HG03571 (cell line): ENCODE measurements around the gene MITF.

Experiments
- ATAC-seq: cut with Tn5 transposase; IDR thresholded peaks from one replicate; pipeline ENCODE4 v1.9.1; 2021; ENCODE audit not compliant: unreplicated experiment

The MITF gene

DNA sequence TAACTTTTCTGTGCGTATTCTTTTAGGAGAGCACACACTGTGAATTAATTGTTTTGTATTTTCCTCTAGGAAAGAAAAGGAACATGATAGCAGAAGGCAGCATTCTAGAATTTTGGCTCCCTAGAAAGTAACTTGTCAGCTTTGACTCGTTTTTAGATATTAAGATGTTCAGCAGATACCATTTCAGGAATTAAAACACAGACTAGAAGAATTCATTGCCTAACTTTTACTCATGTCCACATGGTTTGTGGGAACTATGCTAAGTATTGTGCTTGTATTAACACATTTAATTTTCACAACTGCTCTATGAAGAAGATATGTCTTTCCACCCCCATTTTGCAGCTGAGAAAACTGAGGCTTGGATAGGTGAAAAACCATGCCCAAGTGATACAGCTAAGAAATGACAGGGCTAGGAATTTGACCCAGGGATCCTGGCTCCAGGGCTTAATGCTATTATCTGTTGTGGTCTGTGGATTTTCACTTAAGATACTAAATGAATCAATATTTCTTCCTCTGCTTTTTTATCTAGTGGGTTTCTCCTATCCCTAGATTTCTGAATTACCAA is 128.8 kb downstream of the MITF start:
- no peak for ATAC-seq

DNA sequence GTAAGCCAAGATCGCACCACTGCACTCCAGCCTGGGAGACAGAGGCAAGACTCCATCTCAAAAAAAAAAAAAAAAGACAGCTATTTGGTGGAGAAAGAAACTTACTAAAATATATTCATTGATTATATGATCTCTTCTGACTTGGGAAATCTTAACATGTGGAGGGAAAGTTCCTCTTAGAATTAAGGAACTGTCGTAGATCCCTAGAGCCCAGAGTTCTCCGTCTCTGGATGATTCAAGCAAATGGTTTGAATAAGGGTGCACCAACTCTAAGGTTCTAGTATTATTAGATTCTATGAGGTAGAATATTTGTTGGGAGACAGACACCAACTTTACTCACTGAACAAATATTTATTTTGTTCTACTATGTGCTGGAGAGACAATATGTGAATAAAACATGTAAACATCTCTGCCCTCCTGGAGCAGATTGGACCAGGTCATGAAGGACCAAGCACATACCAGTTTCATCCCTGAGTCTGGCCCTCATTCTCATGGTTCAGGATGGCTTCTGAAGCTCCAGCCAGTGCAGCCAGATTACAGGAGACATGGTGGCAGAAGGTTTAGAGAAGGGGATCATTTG is 129.7 kb downstream of the MITF start:
- ATAC-seq = no peak

DNA sequence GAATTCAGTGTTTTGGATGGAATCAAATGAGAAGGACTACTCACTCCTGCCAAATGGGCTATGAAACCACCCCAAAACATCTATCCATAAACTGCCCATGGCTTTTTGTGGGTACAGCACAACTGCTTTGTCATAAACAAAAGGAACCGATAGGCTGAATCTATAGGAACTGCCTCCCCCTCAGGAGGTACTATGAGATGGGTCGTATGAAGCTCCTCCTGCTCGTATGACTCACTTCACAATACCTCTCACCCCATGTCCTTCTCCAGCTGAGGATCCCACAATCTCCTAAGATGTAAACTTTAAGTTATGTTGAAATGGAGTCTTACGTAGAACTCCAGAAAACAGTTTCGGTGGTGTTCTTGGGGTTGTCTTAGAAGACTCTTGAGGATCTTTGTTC is 130.4 kb downstream of the MITF start:
- no peak for ATAC-seq

DNA sequence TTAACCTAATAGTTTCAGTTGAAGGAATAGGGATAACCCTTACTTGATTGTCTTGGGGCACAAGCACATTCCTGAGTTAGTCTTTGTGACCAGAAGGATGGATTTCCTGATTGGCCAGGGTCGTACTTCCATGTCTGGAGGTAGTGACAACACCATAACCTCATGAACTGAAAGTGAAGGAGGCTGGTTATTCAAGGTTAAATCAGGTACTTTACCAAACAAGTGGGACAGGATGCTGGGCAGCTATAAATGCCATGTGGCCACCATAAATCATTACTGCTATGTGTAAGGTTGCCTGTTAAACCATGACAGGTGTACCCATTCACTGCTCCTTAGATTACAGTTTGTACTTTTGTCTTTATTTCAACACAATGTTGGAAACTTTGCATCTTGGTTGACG is 132.0 kb downstream of the MITF start:
- no peak for ATAC-seq

DNA sequence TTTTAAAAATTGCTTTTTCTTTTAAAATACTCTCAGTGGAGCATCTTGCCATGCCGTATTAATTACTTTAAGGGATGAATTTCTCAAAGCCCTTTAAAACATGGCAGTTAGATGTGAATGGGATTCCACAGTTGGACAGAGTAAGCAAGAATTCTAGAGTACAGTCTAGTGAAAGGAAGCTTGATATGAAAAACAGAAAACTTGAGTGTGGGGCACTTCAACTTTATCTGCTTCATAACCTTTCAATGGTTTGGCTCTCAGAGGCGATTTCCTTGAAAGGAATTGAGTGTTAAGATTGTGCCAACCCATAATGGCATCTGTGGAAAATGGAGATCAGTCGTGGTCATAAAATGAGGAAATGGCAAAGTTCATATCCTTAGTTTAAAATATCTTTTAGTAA is 132.6 kb downstream of the MITF start:
- no peak for ATAC-seq

DNA sequence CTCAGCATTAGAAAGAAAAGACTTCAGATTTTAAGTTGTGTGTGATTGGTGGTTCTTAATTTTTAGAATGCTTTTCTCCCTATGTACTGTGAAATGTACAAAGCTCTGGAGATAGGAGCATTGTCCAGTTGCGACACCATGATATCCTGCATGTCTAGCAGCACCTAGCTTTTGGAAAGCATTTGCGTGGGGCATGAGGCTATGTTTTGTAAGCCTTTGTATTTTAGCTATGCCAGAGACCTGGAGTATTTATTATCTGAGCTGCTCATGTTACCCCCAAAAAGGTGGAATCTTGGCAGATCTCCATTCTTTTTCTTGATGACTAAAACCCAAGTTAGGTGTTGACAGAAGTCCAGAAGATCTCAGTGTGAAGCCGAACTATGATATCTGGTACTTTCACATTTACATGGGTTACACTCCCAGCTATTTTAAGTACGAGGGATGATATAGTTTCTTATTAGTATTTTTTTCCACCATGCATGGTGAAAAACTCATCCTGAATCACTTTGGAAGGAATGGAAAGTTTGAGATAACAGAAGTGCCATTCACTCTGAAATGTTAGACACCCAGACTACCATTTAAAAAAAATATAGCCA is 133.6 kb downstream of the MITF start:
- no peak for ATAC-seq

DNA sequence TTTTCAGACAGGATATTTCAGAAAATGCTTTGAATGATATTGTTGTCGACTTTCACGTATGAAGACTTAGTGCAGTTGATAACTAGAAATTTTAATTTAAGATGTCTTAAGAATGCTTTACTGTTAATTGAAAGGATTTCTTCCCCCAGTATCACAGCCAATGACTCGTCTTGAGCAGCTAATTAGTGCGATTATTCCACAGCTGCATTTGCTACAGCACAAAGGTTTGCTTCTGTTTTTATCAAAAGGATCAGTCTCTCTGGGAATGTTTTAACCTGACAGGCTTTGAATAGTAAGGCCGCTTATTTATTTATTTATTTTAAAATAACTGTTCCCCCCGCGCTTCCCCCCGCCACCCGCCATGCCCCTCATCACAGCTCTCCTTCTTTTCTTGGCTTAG is 136.8 kb downstream of the MITF start:
- no peak for ATAC-seq

DNA sequence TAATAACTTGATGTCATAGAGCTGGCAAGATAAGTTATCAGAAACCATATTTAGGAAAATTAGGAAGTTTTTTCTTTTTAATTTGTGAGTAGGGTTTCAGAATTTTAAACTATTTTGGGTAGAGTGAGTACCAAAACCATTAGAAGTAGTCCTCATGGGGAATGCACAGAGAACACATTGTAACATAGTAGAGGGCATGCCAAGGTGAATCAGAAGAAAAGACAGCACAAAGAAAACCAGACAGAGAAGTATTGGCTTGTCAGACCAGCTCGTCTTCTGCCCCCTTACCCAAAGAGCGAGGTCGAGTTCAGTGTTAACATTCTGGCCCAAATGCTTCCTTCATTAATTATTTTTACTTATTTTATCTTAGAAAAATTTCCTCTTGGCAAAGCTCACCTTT is 139.0 kb downstream of the MITF start:
- no peak for ATAC-seq

DNA sequence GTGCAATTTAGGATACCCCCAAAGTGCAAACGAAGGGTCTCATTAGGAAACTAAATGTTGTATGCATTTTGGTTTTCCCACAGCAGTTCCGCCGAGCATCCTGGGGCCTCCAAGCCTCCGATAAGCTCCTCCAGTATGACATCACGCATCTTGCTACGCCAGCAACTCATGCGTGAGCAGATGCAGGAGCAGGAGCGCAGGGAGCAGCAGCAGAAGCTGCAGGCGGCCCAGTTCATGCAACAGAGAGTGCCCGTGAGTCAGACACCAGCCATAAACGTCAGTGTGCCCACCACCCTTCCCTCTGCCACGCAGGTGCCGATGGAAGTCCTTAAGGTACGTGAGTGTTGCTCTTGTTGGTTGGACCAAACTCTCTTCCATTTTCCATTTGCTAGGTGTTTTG is 139.8 kb downstream of the MITF start:
- ATAC-seq = no peak

DNA sequence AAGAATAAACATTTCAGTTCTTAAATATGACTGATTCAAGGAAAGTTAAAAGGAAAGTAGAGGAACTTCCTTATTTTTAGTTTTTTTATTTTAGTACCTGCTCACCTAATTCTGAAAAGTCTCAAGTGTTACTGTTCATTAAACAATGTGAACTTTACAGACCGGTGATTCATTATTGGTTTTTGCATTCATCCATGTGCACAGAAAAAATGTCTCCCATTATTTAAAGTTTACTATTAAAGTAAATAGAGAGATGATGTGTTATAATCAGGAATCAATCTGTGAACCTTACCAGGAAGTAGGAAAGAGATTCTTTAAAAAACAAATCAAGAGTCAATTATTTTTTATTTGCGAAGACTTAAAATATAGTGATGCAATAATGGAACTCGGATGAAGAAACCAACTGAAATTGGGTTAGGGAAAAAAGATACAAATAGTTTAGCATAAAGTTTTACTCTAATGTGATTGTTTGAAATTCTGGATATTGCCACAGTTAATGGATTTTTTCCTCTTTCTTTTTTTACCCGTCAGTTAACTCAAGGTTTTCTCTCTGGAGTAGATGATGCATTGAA is 140.9 kb downstream of the MITF start:
- ATAC-seq = no peak

DNA sequence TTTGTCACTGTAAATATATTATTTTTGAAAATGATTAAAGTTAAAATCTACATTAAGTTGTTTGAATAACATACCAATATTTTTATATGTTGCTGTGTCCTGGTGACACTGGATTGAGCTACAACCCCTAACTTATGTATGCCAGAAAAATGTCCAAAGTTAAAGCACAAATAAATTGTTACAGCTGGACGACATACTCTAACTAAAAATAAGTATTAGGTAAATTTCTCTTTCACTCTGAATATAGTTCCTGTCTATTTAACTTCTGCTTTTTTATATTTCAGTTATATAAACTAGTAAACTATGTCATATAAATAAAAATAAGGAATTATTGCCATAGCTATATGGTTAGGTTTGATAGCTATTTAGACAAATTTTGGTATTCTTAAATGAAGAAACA is 141.8 kb downstream of the MITF start:
- ATAC-seq = no peak

DNA sequence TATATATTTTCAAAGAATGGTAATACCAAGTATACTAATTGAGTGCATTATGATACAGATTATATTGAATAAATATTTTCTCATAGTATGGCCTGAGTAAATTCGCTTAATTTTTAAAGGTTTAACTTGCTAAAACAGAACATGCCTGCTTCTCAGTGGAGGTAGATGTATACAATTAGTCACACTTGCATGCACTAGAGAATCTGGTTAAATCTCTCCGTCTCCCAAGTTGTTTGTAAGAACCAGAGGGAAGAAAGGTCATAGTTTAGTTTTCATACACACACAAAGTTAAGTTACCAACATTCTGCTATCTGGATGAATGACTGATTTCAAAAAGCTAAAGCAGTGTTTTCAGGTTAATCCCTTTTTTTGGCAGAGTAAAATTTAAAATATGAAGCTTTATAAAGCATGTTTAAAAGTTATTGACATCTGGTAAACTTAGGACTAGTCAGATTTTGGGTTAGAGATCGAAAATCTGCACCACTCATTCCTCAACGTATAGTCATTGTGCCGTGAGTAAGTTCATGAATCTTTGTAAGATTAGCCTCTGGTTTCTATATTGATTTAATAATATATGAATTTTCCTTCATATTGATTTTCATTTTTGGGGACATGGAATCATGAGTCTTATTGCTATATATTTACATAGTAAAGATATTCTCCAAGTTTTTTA is 142.6 kb downstream of the MITF start:
- ATAC-seq = no peak

DNA sequence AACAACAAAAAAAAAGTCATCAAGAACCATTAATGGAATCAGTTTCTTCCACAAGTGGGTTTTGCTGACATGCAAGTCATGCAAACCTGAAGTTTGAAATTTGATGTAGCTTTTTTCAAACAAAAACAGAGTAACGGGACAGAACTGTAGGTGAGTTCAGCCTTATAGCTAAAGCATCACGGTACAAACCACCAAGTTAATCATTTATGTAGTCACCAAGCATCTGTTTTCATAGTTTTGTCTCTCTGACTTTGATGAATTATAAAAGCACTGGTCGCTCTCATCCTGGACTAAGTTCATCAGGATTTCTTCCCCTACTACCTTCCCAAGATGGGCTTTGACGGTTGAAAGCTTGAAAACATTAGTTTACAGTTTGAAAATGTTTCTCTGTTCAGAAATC is 143.3 kb downstream of the MITF start:
- no peak for ATAC-seq

DNA sequence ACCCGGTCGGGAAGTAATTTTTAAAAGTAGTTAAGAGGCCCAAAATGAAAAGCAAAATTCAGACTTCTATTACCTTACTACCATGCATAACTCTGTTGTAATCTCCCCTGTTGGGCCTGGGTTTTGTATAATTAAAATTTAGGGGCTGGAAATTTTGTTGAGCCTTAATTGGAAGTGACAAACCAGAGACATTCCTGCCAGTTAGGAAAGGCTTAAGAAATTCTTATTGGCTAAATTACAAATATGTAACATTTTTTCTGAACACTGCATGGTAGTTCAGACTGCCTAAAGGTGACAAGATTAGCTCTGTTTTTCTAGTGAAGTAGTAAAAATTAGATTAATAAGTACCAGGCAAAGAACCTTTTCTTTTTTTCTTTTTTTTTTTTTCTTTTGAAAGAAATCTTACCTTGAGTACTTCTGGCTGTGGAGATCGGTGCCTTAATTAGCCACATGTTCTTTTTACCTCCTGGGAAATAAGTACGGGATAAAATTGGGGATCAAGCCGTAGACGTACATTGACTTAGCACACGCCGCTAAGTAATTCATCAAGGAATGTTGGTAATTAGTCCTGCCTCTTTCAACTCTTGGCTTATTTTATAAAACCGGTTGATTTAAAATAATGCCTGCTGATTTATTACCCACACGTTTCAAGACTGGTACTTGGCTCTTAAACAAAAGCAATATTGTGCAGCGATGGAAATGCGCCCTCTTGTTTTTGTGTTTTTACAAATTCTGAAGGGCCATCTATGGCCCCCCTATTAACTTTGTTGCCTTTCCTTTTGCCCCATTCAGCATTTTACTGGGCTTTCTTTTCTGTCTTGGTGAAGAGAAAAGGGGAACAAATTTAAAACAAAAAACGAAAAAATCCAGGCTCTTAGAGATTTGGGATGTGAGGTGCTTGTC is 149.0 kb downstream of the MITF start:
- ATAC-seq = no peak

DNA sequence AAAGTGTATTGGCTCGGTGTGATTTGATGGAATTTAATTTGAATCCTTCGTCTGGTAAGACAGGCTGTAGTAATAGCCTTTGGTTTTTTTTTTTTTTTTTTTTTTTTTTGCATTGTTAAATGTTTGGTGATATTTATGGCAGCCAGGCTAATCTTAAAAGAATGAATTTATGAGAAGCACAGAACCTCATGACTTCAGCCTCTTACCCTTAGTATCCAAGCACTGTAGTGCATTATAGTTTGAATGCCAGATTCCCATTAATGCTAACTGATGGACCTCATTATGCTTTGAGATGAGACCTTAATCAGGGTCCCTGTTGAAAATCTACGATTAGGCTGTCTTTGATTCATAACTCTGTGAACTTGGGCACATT is 149.7 kb downstream of the MITF start:
- ATAC-seq = no peak

DNA sequence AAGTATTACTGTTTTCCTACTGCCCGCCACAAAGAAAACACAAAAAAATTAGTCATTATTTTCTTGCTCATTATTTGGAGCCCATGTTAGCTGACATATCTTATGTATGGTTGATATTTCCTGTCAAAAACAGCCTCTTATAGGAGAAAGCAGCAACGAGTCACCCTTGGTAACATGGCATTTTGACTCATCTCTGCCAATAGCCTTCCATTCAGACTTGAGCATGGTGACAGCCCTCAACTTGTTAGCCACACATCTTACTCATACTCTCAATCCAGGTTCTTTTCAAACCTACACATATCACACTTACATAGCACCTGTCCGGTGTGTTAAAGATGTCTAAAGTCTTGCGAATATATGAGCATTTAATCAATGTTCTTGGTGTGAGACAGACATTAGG is 150.8 kb downstream of the MITF start:
- ATAC-seq = no peak

DNA sequence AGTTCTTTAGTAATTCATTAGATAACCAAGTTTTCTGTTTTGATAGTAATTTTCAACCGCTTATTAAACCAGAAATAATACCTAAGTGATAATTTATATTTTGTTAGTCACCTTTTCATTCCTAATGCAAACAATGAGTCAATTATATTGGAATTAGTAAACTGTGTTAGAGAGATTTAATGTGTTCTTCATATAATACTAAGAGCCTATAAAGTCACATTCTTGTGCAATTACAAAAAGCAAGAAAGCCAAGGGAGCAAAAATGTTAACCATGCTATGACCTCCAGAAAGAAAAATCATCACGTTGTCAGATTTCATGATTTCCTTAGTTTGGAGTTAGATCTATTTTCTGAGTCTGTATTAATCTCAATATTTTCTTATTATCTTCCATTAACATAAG is 151.4 kb downstream of the MITF start:
- no peak for ATAC-seq

DNA sequence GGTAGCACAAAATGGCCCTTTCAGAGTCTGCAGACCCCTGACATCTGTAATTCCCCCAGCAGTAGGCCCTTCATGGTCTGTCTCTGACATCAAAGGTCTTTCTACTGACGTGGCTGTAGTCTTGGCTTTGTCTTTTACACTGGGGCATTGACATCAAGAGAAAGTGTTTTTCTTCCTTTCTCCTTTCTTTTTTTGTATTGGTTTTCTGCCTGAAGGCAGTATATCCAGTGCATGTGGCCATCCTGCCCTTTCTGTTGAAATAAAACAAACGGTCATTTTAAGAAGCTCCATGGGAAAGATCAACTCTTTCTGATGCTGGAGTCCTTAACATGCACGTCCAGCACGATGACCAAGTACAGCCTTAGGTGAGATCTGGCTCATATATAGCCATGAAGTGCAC is 153.4 kb downstream of the MITF start:
- ATAC-seq = no peak

DNA sequence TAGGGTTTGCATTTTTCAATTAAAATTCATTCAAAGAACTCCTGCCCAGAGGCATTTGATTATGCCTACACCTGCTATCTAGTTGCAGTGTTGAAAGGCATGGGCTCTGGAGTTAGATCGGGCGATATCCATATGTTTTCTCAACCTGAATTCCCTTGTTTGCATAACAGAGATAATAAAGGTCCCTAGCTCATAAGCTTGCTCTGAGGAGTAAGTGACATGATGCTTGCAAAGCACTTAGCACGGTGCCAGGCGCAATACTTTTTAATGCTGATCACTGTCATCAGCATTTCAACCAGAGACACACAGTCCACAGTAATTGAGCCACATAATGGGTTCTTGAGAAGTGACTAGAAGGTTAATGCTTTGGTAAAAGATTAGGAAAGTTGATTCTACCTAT is 154.0 kb downstream of the MITF start:
- no peak for ATAC-seq

DNA sequence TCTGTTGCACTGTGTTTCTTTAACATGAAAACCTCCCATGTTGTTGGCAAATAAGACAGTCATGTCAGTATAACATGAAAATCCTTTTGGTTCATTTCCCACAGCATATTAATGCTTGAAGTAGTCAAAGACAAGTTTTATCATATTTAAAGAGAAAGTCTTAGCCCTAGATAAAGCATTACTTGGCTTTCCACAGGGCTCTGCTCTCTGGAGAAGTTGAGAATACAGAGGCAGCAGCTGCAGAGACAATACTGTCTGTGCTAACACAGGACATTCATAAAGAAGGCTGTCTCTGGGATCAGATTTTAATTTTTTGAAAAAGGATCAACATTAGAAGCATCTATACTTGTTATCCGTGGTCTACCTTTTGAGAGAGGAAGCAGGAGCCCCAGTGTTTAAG is 156.8 kb downstream of the MITF start:
- ATAC-seq = no peak

DNA sequence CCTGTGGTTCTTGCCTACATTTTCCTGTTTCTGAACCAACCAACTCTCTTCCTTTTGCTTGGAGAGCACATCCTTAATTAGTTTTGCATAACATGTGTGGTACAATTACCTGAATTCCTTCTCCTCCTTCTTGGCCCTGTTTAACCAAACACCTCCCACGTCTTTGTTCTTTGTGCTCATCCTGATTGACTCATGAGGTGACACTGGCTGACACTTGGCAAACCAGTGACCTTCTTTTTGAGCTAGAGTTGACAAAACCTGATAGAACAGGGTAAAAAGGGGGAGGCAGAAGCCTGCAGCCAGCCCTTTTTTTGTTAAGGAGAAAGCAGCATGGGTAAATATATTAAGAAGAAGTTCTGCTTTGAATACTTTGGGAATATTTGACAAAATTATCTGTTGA is 161.1 kb downstream of the MITF start:
- ATAC-seq = no peak
